Measurements from ENCODE around the gene SMARCA2.

The SMARCA2 gene

GRCh38 chr9:2138646-2139045 lies 123.5 kb downstream of the SMARCA2 start:
- DNase-seq (ENCODE audit: low spot score) (no peak), ATAC-seq (ENCODE audit: low read depth) (no peak)
- Histone ChIP-seq H3K9me3 (ENCODE audit: severe bottlenecking) (no peaks in the 10 kb centered on the region), H3K27ac (ENCODE audit: poor library complexity, severe bottlenecking) (no peak overlapping the region), H3K36me3 (ENCODE audit: low read depth) (no peaks in the 10 kb centered on the region), H3K4me3 (ENCODE audit: severe bottlenecking) (no peak overlapping the region), H3K27me3 (ENCODE audit: insufficient read depth, poor library complexity, severe bottlenecking) (no peaks in the 10 kb centered on the region), H3K4me1 (ENCODE audit: insufficient read depth, poor library complexity, severe bottlenecking) (no peaks in the 10 kb centered on the region)
- TF ChIP-seq CTCF (IDR thresholded peaks at IDR 0.05; ENCODE audit: poor library complexity, severe bottlenecking): no peak

- no peaks in the 10 kb centered on the region for H3K9me3 ChIP-seq (ENCODE audit: severe bottlenecking)
- H3K36me3 ChIP-seq (ENCODE audit: low read depth): no peaks in the 10 kb centered on the region
These were observed 125.6 kb downstream of the SMARCA2 start for GRCh38 chr9:2140600-2141223.

GRCh38 chr9:2142212-2142611 lies 127.1 kb downstream of the SMARCA2 start:
- H3K36me3 ChIP-seq (ENCODE audit: low read depth): no peaks in the 10 kb centered on the region
- H3K27me3 ChIP-seq (ENCODE audit: insufficient read depth, poor library complexity, severe bottlenecking): no peaks in the 10 kb centered on the region
- ATAC-seq (ENCODE audit: low read depth) (no peak), DNase-seq (ENCODE audit: low spot score) (no peak)
- no peak overlapping the region for H3K4me3 ChIP-seq (ENCODE audit: severe bottlenecking)
- no peaks in the 10 kb centered on the region for H3K4me1 ChIP-seq (ENCODE audit: insufficient read depth, poor library complexity, severe bottlenecking)
- no peak for TF ChIP-seq CTCF (IDR thresholded peaks at IDR 0.05; ENCODE audit: poor library complexity, severe bottlenecking)
- no peaks in the 10 kb centered on the region for H3K9me3 ChIP-seq (ENCODE audit: severe bottlenecking)
- H3K27ac ChIP-seq (ENCODE audit: poor library complexity, severe bottlenecking): no peak overlapping the region

More at GRCh38 chr9:2140600-2141223, 125.6 kb downstream of the SMARCA2 start:
- Histone ChIP-seq H3K4me3 (ENCODE audit: severe bottlenecking) (no peak overlapping the region), H3K27me3 (ENCODE audit: insufficient read depth, poor library complexity, severe bottlenecking) (no peaks in the 10 kb centered on the region), H3K27ac (ENCODE audit: poor library complexity, severe bottlenecking) (no peak overlapping the region), H3K4me1 (ENCODE audit: insufficient read depth, poor library complexity, severe bottlenecking) (no peaks in the 10 kb centered on the region)
- ATAC-seq (ENCODE audit: low read depth) (no peak), DNase-seq (ENCODE audit: low spot score) (no peak)
- TF ChIP-seq CTCF (IDR thresholded peaks at IDR 0.05; ENCODE audit: poor library complexity, severe bottlenecking): no peak

GRCh38 chr9:2144619-2145018 lies 129.5 kb downstream of the SMARCA2 start:
- TF ChIP-seq CTCF (IDR thresholded peaks at IDR 0.05; ENCODE audit: poor library complexity, severe bottlenecking): no peak
- DNase-seq (ENCODE audit: low spot score): no peak
- no peak overlapping the region for H3K4me3 ChIP-seq (ENCODE audit: severe bottlenecking)
- H3K9me3 ChIP-seq (ENCODE audit: severe bottlenecking): no peaks in the 10 kb centered on the region
- H3K4me1 ChIP-seq (ENCODE audit: insufficient read depth, poor library complexity, severe bottlenecking): no peaks in the 10 kb centered on the region
- no peak for ATAC-seq (ENCODE audit: low read depth)
- no peaks in the 10 kb centered on the region for H3K27me3 ChIP-seq (ENCODE audit: insufficient read depth, poor library complexity, severe bottlenecking)
- H3K27ac ChIP-seq (ENCODE audit: poor library complexity, severe bottlenecking): no peak overlapping the region
- no peaks in the 10 kb centered on the region for H3K36me3 ChIP-seq (ENCODE audit: low read depth)

- no peak for ATAC-seq (ENCODE audit: low read depth)
- H3K27me3 ChIP-seq (ENCODE audit: insufficient read depth, poor library complexity, severe bottlenecking): no peaks in the 10 kb centered on the region
- H3K27ac ChIP-seq (ENCODE audit: poor library complexity, severe bottlenecking): no peak overlapping the region
- H3K9me3 ChIP-seq (ENCODE audit: severe bottlenecking): no peaks in the 10 kb centered on the region
- no peaks in the 10 kb centered on the region for H3K36me3 ChIP-seq (ENCODE audit: low read depth)
- no peak for DNase-seq (ENCODE audit: low spot score)
- no peak overlapping the region for H3K4me3 ChIP-seq (ENCODE audit: severe bottlenecking)
- TF ChIP-seq CTCF (IDR thresholded peaks at IDR 0.05; ENCODE audit: poor library complexity, severe bottlenecking): no peak
- H3K4me1 ChIP-seq (ENCODE audit: insufficient read depth, poor library complexity, severe bottlenecking): no peaks in the 10 kb centered on the region
These were observed 130.6 kb downstream of the SMARCA2 start for GRCh38 chr9:2145746-2146145.
